ENCODE measurements around the gene GIT2. TPM values are rescaled to one million over a fixed set of nuclear protein-coding genes. Genes with fewer than 3 reads are reported as not detected.

The GIT2 gene
- total RNA-seq, 4 donors from 2014 or later, result 14.1 to 31.9 (median 21.0) TPM

DNA sequence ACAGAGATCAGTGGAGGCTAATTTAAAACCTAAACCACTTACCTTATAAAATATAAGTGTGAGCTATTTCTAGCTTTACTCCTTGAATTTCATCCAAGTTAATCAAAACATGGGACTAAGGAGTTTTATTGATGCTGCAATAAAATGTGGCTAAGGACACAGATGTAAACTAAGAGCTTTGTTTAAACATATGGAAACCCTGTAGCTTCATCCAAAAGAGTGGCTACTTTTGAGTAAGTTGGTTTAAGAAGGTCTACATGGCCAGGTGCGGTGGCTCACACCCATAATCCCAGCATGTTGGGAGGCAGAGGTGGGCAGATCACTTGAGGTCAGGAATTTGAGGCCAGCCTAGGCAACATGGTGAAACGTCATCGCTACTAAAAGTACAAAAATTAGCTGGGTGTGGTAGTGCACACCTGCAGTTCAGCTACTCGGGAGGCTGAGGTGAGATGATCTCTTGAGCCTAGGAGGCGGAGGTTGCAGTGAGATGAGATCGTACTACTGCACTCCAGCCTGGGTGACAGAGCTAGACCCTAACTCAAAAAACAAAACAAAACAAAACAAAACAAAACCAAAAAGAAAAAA lies 55.7 kb downstream of the GIT2 start:
- TF ChIP-seq, protein P1, sequence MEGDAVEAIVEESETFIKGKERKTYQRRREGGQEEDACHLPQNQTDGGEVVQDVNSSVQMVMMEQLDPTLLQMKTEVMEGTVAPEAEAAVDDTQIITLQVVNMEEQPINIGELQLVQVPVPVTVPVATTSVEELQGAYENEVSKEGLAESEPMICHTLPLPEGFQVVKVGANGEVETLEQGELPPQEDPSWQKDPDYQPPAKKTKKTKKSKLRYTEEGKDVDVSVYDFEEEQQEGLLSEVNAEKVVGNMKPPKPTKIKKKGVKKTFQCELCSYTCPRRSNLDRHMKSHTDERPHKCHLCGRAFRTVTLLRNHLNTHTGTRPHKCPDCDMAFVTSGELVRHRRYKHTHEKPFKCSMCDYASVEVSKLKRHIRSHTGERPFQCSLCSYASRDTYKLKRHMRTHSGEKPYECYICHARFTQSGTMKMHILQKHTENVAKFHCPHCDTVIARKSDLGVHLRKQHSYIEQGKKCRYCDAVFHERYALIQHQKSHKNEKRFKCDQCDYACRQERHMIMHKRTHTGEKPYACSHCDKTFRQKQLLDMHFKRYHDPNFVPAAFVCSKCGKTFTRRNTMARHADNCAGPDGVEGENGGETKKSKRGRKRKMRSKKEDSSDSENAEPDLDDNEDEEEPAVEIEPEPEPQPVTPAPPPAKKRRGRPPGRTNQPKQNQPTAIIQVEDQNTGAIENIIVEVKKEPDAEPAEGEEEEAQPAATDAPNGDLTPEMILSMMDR (IDR thresholded peaks at IDR 0.05), result no peak
- TF ChIP-seq POLR2A (IDR thresholded peaks at IDR 0.05), result no peak
- 85 to 94% methylated on average over 5 to 6 of the region's 6 CpGs for WGBS, 2 donors
- H3K4me1 ChIP-seq, result peaks cover 0 to 5% (median 0%) of the 10 kb centered on the region in 3 donors
- H3K4me3 ChIP-seq, result no peak overlapping the region
- intact Hi-C loops (cut with DNase I), result no loop called here
- no peak overlapping the region for H3K27ac ChIP-seq
- H3K36me3 ChIP-seq, result peaks cover 9 to 58% (median 10%) of the 10 kb centered on the region in 3 donors
- H3K9me3 ChIP-seq, result no peaks in the 10 kb centered on the region
- DNase-seq, result no peak
- no peaks in the 10 kb centered on the region for H3K27me3 ChIP-seq

DNA sequence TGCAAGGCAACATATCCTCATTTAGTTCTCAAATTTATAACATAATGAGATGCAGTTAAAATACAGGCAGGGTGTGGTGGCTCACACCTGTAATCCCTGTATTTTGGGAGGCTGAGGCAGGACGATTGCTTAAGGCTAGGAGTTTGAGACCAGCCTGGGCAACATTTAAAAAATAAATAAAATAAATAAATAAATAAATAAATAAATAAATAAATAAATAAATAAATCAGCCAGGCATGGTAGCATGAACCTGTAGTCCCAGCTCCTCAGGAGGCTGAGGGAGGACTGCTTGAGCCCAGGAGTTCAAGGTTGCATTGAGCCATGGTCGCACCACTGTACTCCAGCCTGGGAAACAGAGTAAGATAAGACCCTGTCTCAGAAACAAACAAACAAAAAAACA lies 56.7 kb downstream of the GIT2 start:
- Histone ChIP-seq H3K9me3 (no peaks in the 10 kb centered on the region), H3K4me1 (no peaks in the 10 kb centered on the region), H3K27me3 (no peaks in the 10 kb centered on the region), H3K27ac (no peak overlapping the region), H3K36me3 (peaks cover 9 to 60% (median 10%) of the 10 kb centered on the region in 3 donors), H3K4me3 (no peak overlapping the region)
- intact Hi-C loops (cut with DNase I), result no loop called here
- WGBS, 2 donors, result 96 to 97% methylated on average over 2 of the region's 2 CpGs
- no peak for TF ChIP-seq POLR2A (IDR thresholded peaks at IDR 0.05)
- TF ChIP-seq, protein P1 (IDR thresholded peaks at IDR 0.05), result no peak
- no peak for DNase-seq

DNA sequence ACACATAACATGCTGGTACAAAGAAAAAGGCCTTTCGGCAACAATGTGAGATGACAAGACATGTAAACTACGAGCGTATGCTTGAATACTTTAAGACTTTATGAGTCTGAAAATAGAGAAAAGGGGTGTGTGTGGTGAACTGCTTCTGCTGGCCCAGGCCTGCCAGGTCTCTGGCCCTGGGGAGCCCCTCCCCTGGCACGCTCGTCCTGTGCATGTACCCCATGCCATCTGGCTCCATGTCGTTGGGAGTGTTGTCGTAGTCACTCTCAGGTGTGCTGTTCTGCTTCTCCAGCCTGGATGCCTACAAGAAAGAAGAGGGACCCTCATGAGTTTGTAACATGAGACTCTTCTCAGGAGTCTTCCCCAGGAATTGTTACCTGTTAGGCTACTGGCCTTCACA lies 57.2 kb downstream of the GIT2 start:
- TF ChIP-seq, protein P1 (IDR thresholded peaks at IDR 0.05), result no peak
- TF ChIP-seq POLR2A (IDR thresholded peaks at IDR 0.05), result no peak
- DNase-seq, result no peak
- Histone ChIP-seq H3K36me3 (peaks cover 9 to 60% (median 15%) of the 10 kb centered on the region in 3 donors), H3K27ac (no peak overlapping the region), H3K27me3 (no peaks in the 10 kb centered on the region), H3K9me3 (no peaks in the 10 kb centered on the region), H3K4me1 (peaks cover 0 to under 1% (median 0%) of the 10 kb centered on the region in 3 donors), H3K4me3 (no peak overlapping the region)
- intact Hi-C loops (cut with DNase I), result no loop called here
- WGBS, 2 donors, result 87 to 92% methylated on average over 7 of the region's 7 CpGs

DNA sequence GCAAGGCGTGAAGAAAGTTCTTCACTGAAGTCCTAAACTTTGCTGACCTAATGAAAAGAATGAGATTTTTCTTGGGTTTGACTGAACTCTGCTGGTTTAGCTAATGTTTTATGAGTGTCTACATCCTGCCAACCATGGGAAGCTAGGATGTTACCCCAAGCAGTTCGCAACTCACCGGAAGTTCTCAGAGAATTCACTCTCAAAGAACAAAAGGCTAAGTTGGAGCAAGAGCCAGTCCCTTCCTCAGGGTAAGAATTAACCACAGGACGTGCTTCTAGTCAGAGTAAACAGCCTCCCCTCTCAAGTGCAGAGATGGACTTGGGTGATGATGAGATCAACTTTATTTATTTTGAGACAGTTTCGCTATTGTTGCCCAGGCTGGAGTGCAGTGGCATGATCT lies 58.8 kb downstream of the GIT2 start:
- TF ChIP-seq, protein P1 (IDR thresholded peaks at IDR 0.05), result no peak
- no peak for TF ChIP-seq POLR2A (IDR thresholded peaks at IDR 0.05)

DNA sequence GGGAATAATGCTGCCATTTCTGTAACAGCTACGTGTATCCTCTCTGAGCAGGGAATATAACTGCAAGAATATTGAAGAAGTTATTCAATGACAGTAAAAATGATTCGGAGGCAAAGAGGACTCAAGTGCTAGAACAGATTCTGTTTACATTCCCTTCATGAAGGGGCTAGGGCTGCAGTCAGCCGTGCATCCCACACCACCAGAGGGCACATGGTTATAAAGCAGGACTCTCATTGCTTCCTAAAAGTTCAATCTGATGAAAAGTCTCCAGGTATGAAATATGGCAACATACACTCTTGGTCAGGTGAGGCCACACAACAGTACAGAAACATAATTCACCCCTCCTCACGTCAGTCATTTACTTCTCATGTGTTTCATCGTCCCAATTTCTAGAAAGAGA lies 62.1 kb downstream of the GIT2 start:
- peaks cover 13 to 99% (median 32%) of the 10 kb centered on the region in 3 donors for H3K36me3 ChIP-seq
- H3K27ac ChIP-seq, result peak overlapping the region in 2 of 4 donors; percentile 15 to 39
- H3K4me3 ChIP-seq, result no peak overlapping the region
- TF ChIP-seq, protein P1 (IDR thresholded peaks at IDR 0.05), result peak in 2 of 6 experiments; percentile 5 to 9
- no peak for TF ChIP-seq POLR2A (IDR thresholded peaks at IDR 0.05)
- no peaks in the 10 kb centered on the region for H3K27me3 ChIP-seq
- WGBS, 2 donors, result 80 to 81% methylated on average over 5 of the region's 5 CpGs
- intact Hi-C loops (cut with DNase I), result no loop called here
- no peaks in the 10 kb centered on the region for H3K9me3 ChIP-seq
- peaks cover 0 to 13% (median 0%) of the 10 kb centered on the region in 3 donors for H3K4me1 ChIP-seq
- no peak for DNase-seq

More for the DNA sequence above, 58.8 kb downstream of the GIT2 start:
- Histone ChIP-seq H3K9me3 (no peaks in the 10 kb centered on the region), H3K36me3 (peaks cover 13 to 69% (median 23%) of the 10 kb centered on the region in 3 donors), H3K4me3 (no peak overlapping the region), H3K4me1 (peaks cover 0 to 13% (median 0%) of the 10 kb centered on the region in 3 donors), H3K27me3 (no peaks in the 10 kb centered on the region), H3K27ac (peak overlapping the region in 1 of 4 donors; percentile 10)
- WGBS, 2 donors, result 90 to 92% methylated on average over 5 of the region's 5 CpGs
- no peak for DNase-seq
- intact Hi-C loops (cut with DNase I), result no loop called here

All from esophagus squamous epithelium (tissue), 5 donors.